Stimulated activated CD8-positive, alpha-beta memory T cell treated with anti-CD3 and anti-CD28 coated beads, Interleukin-4, amount 100 ng/mL, for 1 hour (primary cell): ENCODE results near the gene RUBCNL.
"Not testable (repeated sequence)": the region's sequence is repeated elsewhere in the genome, so short reads cannot be mapped to it uniquely, and the experiment has no call there.

Source experiments
- DNase-seq, 2 donors: peaks; one replicate each; pipeline ENCODE4 v3.0.0-alpha.2; 2020; ENCODE audit warnings: low read depth in 2 of 2, low spot score in 1 of 2

RUBCNL gene, protein sequence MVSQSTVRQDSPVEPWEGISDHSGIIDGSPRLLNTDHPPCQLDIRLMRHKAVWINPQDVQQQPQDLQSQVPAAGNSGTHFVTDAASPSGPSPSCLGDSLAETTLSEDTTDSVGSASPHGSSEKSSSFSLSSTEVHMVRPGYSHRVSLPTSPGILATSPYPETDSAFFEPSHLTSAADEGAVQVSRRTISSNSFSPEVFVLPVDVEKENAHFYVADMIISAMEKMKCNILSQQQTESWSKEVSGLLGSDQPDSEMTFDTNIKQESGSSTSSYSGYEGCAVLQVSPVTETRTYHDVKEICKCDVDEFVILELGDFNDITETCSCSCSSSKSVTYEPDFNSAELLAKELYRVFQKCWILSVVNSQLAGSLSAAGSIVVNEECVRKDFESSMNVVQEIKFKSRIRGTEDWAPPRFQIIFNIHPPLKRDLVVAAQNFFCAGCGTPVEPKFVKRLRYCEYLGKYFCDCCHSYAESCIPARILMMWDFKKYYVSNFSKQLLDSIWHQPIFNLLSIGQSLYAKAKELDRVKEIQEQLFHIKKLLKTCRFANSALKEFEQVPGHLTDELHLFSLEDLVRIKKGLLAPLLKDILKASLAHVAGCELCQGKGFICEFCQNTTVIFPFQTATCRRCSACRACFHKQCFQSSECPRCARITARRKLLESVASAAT

DNA sequence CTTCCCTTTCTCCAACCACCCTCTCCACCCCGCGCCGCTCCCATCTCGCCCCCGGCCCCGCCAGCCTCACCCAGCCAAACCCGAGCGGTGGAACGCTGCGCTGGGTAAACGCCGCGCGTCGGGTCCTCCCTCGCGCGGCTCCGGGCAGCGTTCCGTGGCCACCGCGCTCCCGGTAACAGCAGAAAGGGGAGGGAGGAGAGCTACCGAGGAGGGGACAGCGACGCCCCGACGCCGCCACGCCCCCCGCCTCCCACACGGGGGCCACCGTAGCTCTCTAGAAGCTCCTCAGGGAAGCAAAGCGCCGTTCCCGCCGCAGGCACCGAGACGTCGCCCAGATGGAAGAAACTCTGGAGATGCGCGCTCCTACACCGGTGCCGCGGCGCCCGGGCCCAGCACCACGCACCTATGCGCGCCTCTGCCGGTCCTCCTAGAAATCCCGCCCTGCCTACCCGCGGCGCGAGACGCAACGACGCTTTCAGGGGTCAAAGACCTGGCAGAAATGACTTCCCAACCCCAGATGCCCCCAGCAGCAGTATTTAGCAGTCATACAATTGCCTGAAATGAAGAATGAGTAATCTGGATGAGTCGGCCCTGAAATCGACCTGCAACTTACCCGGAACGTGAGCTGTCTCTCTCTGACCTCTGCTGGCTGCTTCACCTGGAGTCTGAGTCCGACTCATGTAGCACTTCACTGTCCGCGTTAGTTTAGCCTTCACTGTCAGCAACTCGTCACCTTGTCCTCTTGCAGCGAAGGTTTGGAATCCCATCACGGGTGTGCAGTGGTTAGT is at the start of gene RUBCNL:
RUBCNL (minus strand) TSS at position 189 of the 788 bp plus-strand sequence. CDS start 14,777 bp downstream, outside the sequence.
- no peak for DNase-seq

DNA sequence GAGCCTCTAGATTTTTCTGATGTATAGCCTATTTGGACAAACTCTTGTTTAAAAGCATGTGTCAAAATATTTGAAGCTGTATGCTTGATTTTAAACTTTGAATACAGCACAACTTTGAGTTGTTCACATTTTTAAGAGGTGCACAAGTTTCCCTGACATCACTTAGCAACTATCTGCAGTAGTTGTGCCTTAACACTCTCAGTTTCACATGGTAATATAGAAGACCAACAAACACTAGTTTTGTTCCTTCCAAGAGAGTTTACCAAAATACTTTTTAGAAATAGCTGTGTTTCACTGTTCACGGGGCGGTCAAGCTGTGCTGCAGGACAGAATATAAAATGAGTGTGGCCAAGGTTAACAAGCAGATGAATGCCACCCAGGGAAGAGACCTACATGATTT is 42.5 kb upstream of the RUBCNL start:
- not testable (repeated sequence) for DNase-seq

DNA sequence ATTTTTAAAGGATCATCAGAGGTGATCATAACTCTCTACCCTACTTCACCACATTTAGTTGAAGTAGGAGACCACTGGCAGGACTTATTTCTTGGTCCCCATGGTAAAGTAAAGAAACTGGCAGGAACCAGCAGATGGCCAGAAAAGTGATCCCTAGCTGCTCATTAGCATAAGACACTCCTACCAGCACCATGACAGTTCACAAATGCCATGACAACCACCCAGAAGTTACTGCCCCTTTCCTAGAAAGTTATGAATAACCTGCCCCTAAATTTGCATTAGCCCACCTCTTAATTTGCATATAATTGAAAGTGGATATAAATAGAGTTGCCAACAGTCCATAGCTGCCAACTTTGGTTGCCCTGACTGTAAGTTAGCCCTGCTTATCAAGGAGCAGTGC is 18.4 kb upstream of the RUBCNL start:
- DNase-seq = no peak

DNA sequence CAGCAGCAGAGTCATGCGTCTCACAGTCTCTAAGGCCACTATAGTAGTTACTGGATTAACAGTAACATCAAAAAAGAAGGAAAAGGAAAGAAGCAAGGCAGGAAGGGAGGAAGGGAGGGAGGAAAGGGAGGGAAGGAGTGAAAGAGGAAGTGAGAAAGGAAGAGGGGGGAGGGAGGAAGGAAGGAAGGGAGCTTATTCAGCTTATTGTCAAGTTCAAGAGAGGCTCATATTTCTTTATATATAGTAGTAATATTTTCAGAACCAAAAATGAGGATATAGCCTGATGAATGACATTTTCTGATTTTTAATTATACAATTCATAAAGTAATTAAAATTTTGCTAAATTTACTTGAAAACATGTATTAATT is 17.7 kb upstream of the RUBCNL start:
- DNase-seq = no peak

DNA sequence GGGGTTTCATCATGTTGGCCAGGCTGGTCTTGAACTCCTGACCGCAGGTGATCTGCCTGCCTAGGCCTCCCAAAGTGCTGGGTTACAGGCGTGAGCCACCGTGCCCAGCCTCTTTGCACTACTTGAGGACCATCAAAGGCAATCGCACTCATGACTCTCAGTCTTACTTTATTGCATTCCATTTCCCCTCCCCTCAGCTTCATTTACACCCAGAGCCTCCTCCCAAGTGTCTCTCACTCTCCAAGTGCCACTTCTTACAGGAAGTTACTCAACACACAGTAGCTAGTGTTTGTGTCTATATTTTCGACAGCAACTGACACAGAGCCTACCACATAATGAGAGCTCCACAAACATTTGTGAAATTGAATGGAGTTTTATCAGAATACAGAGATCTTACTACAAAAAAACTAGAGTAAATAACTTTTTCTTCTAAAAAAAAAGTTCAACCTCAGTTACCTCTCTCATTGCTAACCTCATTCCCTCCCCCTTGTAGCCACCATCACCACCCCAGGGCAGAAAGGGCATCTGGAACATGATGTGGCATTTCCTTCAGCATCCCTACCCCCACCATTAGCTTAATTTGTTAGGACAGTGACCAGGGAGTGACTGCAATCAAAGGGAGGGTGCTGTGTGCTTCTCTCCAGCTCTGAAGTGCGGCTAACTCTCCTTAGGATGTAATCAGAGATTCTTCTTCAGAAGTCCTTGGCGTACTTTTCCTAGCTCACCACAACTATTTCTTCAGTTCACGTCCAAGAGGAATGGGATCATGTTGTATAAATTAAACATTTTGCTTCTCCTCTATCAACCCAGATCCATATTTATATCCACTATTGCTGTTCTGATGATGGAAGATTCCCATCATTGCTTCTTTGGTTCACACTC is 17.0 kb upstream of the RUBCNL start:
- no peak for DNase-seq

DNA sequence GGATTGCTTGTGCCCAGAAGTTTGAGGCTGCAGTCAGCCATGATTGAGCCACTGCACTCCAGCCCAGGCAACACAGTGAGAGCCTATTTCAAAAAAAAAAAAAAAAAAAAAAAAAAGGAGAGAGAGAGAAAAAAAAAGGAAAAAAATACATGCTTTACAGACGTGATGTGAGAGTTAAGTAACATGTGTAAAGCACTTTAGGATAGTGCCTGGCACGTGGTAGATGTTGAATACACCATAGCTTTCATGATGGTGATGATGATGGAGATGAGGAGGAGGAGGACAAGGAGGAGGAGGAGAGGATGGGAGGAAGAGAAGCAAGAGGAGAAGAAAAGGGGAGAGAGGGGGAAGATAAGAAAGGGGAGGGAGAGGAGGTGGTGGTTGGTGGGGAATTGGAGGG is 15.1 kb upstream of the RUBCNL start:
- DNase-seq = no peak

DNA sequence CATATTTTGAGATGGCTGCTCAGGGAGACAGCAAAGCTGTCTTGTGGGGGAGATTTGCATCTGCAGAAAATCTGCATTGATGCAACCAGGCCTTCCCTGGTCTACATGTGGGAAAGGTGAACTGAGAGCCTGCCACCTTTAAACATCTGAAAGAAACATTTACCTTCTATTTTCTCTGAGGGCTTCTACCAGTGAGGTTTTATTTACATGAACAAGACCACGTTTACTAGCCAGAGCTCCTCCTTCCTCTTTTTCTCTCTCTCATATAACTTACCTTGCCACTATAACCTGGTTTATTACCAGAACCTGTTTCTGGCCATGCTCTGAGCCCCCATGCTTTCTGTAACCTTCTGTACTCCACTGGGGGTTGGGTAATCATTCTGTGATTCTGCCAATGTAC is 14.4 kb upstream of the RUBCNL start:
- DNase-seq = no peak

DNA sequence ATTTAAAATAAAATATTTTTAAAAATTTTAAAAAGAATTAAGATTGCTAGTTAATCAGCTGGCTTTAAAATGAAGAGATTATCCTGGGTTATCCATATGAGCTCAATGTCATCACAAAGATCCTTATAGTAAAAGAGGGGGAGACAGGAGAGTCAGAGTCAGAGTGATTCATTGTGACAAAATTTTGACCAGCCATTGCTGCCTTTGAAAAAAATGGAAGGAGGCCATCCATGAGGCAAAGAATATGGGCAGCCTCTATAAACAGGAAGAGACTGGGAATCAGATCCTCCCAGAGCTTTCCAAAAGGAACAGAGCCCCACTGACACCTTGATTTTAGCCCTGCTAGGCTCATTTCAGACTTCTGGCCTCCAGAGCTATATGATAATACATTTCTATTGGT is 9.3 kb upstream of the RUBCNL start:
- no peak for DNase-seq

DNA sequence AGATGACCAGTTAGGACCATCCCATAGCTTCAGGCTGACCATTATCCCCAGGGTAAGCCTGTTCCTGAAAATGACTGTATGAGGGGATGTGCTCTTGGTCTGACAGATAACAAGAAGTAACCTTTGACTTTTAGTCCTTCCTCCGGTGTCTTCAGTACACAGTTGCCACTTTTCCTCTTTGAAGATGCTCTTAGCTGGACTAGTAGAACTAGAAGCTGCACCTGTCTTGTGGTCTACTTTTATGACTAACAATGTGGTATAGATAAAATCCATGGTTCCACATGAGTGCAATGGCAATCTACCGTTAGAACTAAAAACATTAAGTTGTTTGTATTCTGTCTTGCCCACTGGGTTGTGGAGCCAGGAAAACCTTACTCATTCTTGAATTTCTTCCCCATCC is 5.9 kb upstream of the RUBCNL start:
- no peak for DNase-seq

DNA sequence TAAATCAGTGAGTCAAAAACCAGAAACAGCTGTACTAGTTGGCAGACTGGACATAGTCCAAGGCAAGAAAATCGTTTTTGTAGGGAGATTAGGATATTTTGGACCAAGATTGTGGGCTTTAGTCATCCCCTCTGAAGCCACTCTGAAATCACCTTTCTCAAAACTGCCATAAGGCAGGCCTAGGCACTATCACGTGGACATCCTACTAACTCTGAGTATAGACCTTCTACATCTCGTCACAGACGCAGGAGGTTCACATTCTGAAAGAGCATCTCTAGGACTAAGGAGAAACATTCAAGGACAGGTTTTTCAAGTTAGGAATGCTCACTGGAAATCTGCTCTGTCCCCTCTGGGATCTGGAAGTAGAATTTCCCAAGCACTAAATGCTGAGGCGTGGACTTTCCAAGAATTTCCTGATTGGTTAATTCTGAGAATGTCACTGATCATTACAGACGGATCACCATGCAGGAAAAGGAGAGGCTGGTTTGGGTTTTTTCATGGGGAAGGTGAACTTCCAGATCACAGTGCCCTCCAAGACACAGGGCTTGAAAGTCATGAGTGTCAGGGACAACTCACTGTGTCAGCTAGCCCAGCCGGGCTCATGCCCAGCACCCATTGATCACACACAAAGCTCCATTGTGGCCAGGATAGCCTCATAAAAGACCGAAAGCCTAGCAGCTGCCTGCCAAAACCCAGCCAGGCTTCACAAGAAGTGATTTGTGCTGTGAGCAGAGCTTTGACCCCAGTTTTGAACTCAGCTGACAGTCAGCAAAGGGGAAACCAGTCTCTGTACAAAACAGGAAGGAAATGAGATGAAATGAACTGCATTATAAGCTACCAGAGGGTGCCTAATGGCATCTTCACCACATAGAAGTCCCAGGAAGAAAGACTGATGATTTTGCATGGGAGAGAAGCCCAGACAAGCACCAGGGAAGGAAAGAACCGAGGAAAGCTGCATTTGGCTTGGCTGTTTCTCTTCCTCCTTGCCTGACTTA is 2.7 kb upstream of the RUBCNL start:
- DNase-seq = no peak

DNA sequence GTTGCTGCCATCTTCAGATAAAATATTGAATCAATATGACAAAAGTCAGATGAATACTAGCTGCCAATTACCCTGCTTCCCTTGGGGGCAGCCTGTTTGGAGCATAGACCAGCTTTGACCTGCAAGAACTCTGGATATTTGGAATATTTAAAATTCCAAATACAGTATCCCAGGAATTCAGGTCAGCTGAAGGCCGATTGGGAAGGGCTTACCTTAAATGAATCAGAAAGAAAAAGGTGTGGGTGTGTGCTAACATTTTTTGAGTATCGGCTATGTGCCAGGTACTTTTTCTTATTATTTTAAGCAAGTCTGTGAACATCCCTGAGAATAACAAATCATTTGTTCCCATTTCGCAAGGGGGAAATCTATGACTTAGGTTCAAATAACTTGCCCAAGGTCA is 1.8 kb upstream of the RUBCNL start:
- DNase-seq = no peak

DNA sequence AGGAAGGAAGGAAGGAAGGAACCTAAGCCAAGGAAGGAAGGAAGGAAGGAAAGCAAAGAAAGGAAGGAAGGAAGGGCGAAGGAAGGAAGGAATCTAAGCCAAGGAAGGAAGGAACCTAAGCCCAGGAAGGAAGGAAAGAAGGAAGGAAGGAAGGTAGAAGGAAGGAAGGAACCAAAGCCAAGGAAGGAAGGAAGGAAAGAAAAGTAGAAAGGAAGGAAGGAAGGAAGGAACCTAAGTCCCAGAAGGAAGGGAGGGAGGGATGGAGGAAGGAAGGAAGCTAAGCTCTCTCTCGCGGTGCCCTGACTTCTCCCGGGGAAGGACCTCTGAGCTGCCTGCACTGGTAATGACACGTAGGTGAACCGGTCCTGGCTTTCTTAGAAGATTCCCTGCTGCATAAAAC is 1.3 kb upstream of the RUBCNL start:
- no peak for DNase-seq

DNA sequence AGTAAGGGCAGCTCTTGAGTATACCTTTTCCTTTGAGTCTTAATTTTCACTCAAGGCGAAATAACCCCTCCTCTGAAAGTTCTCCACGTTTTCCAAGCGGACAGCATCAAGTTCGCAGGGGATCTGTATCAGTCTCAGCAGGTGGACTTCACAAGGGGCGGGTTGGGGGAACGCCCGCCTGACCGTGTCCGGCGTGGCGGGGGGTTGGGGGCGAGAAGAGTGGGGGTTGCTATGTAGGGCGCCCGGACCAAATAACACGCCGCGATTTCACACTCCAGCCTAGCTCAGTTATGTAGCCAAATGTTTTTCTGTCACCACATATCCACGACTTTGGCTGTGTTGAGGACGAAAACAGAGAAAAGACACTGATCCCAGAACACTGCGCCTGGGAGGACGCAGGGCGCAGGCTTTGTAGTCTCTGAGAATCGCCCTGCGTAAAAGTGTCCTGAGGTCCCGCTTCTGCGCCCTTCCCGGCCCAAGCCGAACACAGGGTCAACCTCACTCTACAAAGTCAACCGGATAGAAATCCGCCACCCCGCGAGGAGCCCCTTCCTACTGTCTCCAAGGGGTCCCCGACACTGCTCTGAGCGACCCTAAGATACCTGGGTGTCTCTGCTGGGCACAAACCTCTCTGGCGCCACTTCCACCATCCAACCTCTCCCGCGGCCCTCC is 524 bp downstream of the RUBCNL start:
- no peak for DNase-seq

DNA sequence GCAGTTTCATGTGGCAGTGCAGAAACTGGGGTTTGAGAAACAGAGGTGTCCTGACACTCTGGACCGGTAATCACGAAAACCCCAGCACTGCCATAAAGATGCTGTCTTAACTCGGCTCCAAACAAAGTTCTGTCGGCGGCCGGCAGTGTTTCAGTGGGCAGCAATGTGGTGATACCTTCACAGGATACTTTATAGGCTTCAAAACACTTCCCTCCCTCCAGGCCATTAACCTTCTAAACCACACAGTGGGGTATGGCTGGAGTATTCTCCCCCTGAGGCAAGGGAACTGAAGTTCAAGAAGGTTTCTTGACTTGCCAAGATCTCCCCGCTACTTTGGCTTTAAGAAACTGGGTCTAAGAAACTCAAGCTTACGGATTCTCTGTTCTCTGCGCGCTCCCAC is 1.1 kb downstream of the RUBCNL start:
- no peak for DNase-seq

DNA sequence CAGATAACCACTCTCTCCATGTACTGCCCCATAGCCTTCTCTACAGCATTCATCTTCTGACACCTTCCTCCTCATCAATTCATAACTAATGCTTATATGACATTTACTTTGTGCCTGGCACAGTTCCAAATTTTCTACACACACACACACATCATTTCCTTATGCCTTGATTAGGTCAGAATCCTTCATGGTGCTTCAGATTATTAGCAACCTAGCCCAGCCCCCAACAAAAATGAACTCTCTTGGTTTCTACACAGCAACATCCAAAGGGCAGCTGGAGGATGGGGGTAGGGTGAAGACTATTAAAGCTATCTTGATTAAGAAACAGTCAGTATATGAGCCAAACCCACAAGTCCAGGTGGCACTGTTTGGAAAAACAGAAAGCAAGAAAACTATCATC is 3.7 kb downstream of the RUBCNL start:
- no peak for DNase-seq

DNA sequence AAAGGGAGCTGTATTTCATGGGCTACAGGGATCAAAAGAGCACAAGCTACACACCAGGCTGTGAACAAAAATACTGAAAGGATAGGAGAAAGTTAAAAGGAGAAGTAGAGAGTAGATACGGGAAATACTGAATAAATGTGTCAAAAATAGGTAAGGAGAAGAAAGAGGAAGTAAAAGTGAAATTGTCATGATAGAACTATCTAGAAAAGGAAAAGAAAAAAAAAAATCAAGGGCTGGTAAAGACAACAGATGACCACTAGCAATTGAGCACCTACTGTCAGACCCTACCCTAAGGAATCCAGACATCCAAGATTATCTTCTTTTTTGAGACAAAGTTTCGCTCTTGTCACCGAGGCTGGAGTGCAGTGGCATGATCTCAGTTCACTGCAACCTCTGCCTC is 4.8 kb downstream of the RUBCNL start:
- DNase-seq = no peak

DNA sequence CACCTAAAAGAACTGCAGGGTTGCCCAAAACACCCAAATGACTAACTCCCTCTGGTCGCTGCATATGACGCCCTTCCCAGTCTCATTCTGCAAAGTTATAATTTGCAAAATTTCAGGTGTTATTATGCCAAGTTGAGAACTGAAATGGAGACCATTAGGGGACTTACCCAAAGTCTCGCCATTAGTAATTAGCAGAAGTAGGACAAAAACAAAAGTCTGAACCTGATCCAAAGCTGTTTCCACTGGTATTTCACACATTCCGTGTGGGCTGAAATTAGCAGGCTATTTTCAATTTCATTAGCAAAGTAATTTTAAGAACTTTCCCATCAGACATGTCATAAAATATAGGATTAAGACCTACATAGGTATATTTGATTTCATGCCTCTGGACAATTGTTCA is 6.8 kb downstream of the RUBCNL start:
- DNase-seq = no peak

DNA sequence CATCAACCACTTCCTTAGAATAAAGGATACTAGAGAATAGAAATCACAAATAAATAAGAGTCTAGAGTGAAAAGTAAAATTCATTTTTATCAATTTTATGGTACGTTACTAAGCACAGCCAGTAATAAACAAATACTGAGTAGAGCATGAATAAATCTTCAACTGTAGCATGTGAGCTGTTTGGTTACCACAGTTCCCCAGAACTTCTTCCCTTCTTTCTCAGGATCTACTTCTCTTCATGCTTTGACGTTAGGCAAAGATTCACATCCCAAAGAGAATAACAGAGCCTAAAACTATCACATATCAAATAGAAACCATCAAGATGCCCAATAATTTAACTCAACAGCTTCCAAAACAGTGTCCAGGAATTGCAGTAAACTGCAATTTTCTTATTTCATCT is 7.4 kb downstream of the RUBCNL start:
- no peak for DNase-seq

DNA sequence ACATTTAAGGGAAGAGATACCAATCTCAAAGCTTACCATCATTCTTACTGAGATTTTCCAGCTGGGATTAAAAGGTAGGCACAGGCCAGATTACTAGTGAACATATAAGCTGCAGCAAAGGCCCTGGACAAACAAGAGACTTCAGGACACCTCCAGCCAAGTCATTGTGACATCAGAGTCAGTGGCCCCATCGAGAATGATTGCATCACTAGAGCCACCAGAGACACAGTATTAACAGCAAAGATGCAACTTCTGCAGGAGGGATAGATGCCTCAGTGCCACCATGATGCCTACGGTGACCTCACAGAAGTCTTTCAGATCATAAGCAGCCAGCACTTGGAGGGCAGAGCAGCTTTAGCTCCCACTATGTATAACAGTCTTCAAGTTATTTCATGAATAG is 8.6 kb downstream of the RUBCNL start:
- no peak for DNase-seq
